Peyer's patch (tissue), 4 donors: ENCODE results near the gene PARP6. TPM values are rescaled to one million over a fixed set of nuclear protein-coding genes. Genes with fewer than 3 reads are reported as not detected.
"Not testable (repeated sequence)": the region's sequence is repeated elsewhere in the genome, so short reads cannot be mapped to it uniquely, and the experiment has no call there.

Experiments used
- DNase-seq, 3 donors: peaks; one replicate each; pipeline ENCODE4 v3.0.0-alpha.2; 2017 to 2019
- H3K27ac ChIP-seq, 4 donors: fragments of 200-600 bp; sonication (generic); one replicate each; pipeline ENCODE4 v1.5.1; 2016 to 2019
- H3K27me3 ChIP-seq, 2 donors: fragments of 200-600 bp; sonication (generic); one replicate each; pipeline ENCODE4 v1.5.1; 2019
- H3K36me3 ChIP-seq, 3 donors: fragments of 200-600 bp; sonication (generic); one replicate each; pipeline ENCODE4 v1.5.1; 2016 to 2019
- H3K4me1 ChIP-seq, 4 donors: fragments of 200-600 bp; sonication (generic); one replicate each; pipeline ENCODE4 v1.5.1; 2016 to 2019
- H3K4me3 ChIP-seq, 4 donors: fragments of 200-600 bp; sonication (generic); 1 replicate in 3 of 4; 2 replicates in 1 of 4; pipeline ENCODE4 v1.5.1; 2016 to 2019; ENCODE audit warnings: mild to moderate bottlenecking in 1 of 4
- H3K9me3 ChIP-seq, 4 donors: fragments of 200-600 bp; sonication (generic); one replicate each; pipeline ENCODE4 v1.5.1; 2016 to 2019; ENCODE audit warnings: mild to moderate bottlenecking in 1 of 4
- POLR2A ChIP-seq, 2 donors: fragments of 450-650 bp; IDR thresholded peaks; one replicate each; pipeline ENCODE4 v1.5.1; 2017; ENCODE audit warnings: antibody characterized with exemption in 2 of 2, mild to moderate bottlenecking in 2 of 2, moderate library complexity in 2 of 2
- total RNA-seq, 4 donors: library from RNA; depleted of rRNA; stranded (reverse); fragments of >200 nt; gene quantifications; one replicate each; pipeline ENCODE4 v1.1.0, GENCODE V29; 2016
- TF ChIP-seq, protein P1 (sequence below), 6 experiments: fragments of 450-650 bp in 4 of 6; fragments of 200-600 bp in 2 of 6; sonication (generic) in 1 of 6; IDR thresholded peaks; one replicate each; pipeline ENCODE4 v1.5.1; 2017 to 2019; ENCODE audit warnings: antibody characterized with exemption in 6 of 6, mild to moderate bottlenecking in 3 of 6, moderate library complexity in 1 of 6

The PARP6 gene
- total RNA-seq, 4 donors from 2014 or later, result 43.8 to 81.8 (median 71.4) TPM

GRCh38 chr15:72276326-72276700, 4.0 kb upstream of the PARP6 start:
- no peak overlapping the region for H3K27ac ChIP-seq
- TF ChIP-seq, protein P1, sequence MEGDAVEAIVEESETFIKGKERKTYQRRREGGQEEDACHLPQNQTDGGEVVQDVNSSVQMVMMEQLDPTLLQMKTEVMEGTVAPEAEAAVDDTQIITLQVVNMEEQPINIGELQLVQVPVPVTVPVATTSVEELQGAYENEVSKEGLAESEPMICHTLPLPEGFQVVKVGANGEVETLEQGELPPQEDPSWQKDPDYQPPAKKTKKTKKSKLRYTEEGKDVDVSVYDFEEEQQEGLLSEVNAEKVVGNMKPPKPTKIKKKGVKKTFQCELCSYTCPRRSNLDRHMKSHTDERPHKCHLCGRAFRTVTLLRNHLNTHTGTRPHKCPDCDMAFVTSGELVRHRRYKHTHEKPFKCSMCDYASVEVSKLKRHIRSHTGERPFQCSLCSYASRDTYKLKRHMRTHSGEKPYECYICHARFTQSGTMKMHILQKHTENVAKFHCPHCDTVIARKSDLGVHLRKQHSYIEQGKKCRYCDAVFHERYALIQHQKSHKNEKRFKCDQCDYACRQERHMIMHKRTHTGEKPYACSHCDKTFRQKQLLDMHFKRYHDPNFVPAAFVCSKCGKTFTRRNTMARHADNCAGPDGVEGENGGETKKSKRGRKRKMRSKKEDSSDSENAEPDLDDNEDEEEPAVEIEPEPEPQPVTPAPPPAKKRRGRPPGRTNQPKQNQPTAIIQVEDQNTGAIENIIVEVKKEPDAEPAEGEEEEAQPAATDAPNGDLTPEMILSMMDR (IDR thresholded peaks at IDR 0.05), result no peak
- no peak for TF ChIP-seq POLR2A (IDR thresholded peaks at IDR 0.05)
- no peaks in the 10 kb centered on the region for H3K27me3 ChIP-seq
- no peaks in the 10 kb centered on the region for H3K36me3 ChIP-seq
- no peak overlapping the region for H3K4me3 ChIP-seq
- DNase-seq, result no peak
- peaks cover 0 to 11% (median 7%) of the 10 kb centered on the region in 4 donors for H3K4me1 ChIP-seq
- H3K9me3 ChIP-seq, result no peaks in the 10 kb centered on the region

DNA sequence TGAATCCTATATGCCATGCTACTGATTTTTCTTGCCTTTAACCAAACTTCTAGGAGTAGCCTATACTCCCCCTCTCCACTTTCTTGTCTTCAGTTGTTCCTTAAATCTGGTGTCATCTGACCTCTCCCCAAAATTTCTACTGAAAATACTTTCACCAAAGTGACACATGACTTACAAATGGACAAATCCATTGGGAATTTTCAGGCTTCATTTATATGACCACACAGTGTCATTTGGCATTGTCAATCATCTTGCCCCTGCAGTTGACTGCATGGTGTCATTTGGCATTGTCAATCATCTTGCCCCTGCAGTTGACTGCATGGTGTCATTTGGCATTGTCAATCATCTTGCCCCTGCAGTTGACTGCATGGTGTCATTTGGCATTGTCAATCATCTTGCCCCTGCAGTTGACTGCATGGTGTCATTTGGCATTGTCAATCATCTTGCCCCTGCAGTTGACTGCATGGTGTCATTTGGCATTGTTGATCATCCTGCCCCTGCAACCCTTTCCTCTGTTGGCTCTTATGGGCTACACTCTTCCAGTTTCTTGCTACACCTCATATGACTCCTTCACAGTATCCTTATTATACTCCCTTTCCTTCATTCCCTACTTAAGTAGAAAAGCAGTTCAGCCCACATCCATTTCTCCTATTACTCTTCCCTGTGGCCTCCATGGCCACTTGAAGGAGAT, 3.4 kb upstream of the PARP6 start:
- H3K4me1 ChIP-seq, result peaks cover 0 to 16% (median 9%) of the 10 kb centered on the region in 4 donors
- DNase-seq, H3K36me3 ChIP-seq, H3K4me3 ChIP-seq, H3K9me3 ChIP-seq, H3K27me3 ChIP-seq, H3K27ac ChIP-seq: not testable (repeated sequence)

- peak overlapping the region; percentile 60 to 91 (median 86) for H3K27ac ChIP-seq
- no peak for TF ChIP-seq POLR2A (IDR thresholded peaks at IDR 0.05)
- TF ChIP-seq, protein P1 (IDR thresholded peaks at IDR 0.05), result no peak
- H3K27me3 ChIP-seq, result no peaks in the 10 kb centered on the region
- H3K4me3 ChIP-seq, result peak overlapping the region; percentile 81 to 97 (median 86)
- DNase-seq, result no peak
- H3K9me3 ChIP-seq, result no peaks in the 10 kb centered on the region
- H3K36me3 ChIP-seq, result peaks cover 0 to 11% (median 0%) of the 10 kb centered on the region in 3 donors
- peaks cover 0 to 21% (median 9%) of the 10 kb centered on the region in 4 donors for H3K4me1 ChIP-seq
These were observed 621 bp upstream of the PARP6 start for GRCh38 chr15:72272997-72273352.

GRCh38 chr15:72271895-72272212, 500 bp downstream of the PARP6 start:
- no peaks in the 10 kb centered on the region for H3K9me3 ChIP-seq
- TF ChIP-seq POLR2A (IDR thresholded peaks at IDR 0.05), result no peak
- TF ChIP-seq, protein P1 (IDR thresholded peaks at IDR 0.05), result no peak
- DNase-seq, result no peak
- peaks cover 0 to 21% (median 9%) of the 10 kb centered on the region in 4 donors for H3K4me1 ChIP-seq
- H3K27me3 ChIP-seq, result no peaks in the 10 kb centered on the region
- H3K36me3 ChIP-seq, result peaks cover 0 to 22% (median 0%) of the 10 kb centered on the region in 3 donors
- peak overlapping the region; percentile 86 to 91 (median 88) for H3K27ac ChIP-seq
- H3K4me3 ChIP-seq, result peak overlapping the region; percentile 81 to 97 (median 86)

- Histone ChIP-seq H3K9me3 (no peaks in the 10 kb centered on the region), H3K4me3 (peak overlapping the region in 1 of 4 donors; percentile 97), H3K4me1 (peaks cover 0 to 21% (median 9%) of the 10 kb centered on the region in 4 donors), H3K36me3 (peaks cover 0 to 28% (median 0%) of the 10 kb centered on the region in 3 donors), H3K27ac (peak overlapping the region in 1 of 4 donors; percentile 91), H3K27me3 (no peaks in the 10 kb centered on the region)
- TF ChIP-seq, protein P1 (IDR thresholded peaks at IDR 0.05), result no peak
- TF ChIP-seq POLR2A (IDR thresholded peaks at IDR 0.05), result no peak
- DNase-seq, result no peak
These were observed 1.1 kb downstream of the PARP6 start for GRCh38 chr15:72271221-72271620.

GRCh38 chr15:72269739-72270138, 2.6 kb downstream of the PARP6 start:
- Histone ChIP-seq H3K27me3 (no peaks in the 10 kb centered on the region), H3K4me1 (peaks cover 0 to 21% (median 9%) of the 10 kb centered on the region in 4 donors), H3K36me3 (peaks cover 0 to 43% (median 0%) of the 10 kb centered on the region in 3 donors), H3K4me3 (no peak overlapping the region), H3K9me3 (no peaks in the 10 kb centered on the region), H3K27ac (no peak overlapping the region)
- no peak for DNase-seq
- TF ChIP-seq, protein P1 (IDR thresholded peaks at IDR 0.05), result no peak
- no peak for TF ChIP-seq POLR2A (IDR thresholded peaks at IDR 0.05)
